ENCODE data around the gene CACFD1. TPM values are rescaled to one million over a fixed set of nuclear protein-coding genes. Genes with fewer than 3 reads are reported as not detected.
A peak's percentile ranks its signal among the peaks of the same experiment; 100 is the strongest.

Gene CACFD1
- polyA plus RNA-seq, 3 donors: 5.0 to 6.7 (median 5.1) TPM

DNA sequence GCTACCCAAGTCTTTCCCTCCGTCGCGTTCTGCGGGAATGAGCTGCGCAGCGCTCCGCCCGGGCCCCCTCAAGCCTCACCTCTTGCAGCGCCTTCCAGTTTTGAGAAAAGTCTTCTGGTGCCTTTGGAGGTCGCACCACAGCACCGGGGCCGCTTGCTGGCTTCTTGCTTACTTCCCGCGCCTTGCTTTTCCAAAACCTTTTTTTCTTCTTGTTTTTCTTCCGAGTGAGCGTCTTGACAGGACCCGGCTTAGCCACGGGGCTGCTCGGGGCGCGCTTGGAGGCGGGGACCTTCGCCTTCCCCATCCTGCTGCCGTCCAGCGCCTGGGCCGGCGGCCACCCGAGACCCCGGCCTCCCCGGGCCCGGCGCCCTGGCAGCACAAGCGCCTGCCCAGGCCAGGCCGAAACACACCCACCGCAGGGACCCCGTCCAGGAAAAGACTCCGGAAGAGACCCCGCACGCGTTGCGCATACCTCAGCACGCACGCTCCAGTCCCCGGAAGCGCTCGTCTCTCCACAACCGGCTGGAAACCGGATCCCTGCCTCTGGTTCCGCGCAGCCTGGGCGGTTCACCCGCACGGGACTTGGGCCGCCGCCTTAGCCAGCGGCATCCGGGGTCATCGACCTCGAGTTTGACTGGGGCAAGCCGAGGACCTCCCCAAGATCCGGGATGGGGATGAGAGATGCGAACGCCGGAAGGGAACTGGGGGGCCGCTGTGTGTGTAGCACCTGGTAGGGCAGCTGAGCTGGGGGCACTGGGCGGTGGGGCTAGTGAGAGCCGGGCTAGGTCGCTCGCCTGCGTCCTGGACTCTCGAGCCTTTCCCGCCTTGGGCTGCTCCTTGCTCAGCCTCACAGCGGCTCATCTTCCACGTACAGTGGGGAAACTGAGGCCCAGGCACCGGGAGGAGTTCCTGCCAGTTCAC lies 42.0 kb upstream of the CACFD1 start, which contains the start of gene REXO4:
REXO4 (minus strand) TSS at position 470 of the 921 bp plus-strand sequence; CDS start at position 304, 166 bp downstream.
- Mint-ChIP-seq H3K4me3 (peak within 1 kb of the TSS; percentile 92 to 96), H3K27ac (peak within 1 kb of the TSS; percentile 73 to 93 (median 86)), H3K9me3 (peaks cover 0 to 8% (median 0%) of the 10 kb centered on the region in 7 donors), H3K4me1 (peaks cover 34% of the 10 kb centered on the region), H3K27me3 (ENCODE audit: low read depth in 3 of 3) (peaks cover 0 to 4% (median 1%) of the 10 kb centered on the region in 3 donors), H3K36me3 (peaks cover 24 to 31% of the 10 kb centered on the region in 2 donors)
- Histone ChIP-seq H3K27me3 (ENCODE audit: control insufficient read depth in 2 of 2, insufficient read depth in 2 of 2, low read length in 2 of 2) (no peaks in the 10 kb centered on the region), H2AFZ (ENCODE audit: insufficient read depth, low read depth, low read length, poor library complexity, severe bottlenecking) (peak within 1 kb of the TSS; percentile 96), H3K79me2 (ENCODE audit: insufficient read depth, low read length) (peaks cover 38% of the 10 kb centered on the region), H3K9ac (ENCODE audit: insufficient read depth, low read length, poor library complexity, severe bottlenecking) (peak within 1 kb of the TSS; percentile 84), H3K4me2 (replicated peaks; ENCODE audit: extremely low read depth, low read length, poor library complexity, severe bottlenecking) (peak within 1 kb of the TSS; percentile 91), H3K9me3 (replicated peaks in 1 of 2; ENCODE audit: control insufficient read depth in 1 of 2, insufficient read depth in 1 of 2, low read length in 2 of 2) (no peaks in the 10 kb centered on the region), H4K20me1 (ENCODE audit: insufficient read depth, low read length) (peaks cover 27% of the 10 kb centered on the region), H3K36me3 (replicated peaks in 1 of 2; ENCODE audit: control insufficient read depth in 1 of 2, insufficient read depth in 2 of 2, low read length in 2 of 2) (peaks cover 19 to 32% of the 10 kb centered on the region in 2 donors), H3K4me1 (ENCODE audit: control insufficient read depth in 1 of 2, insufficient read depth in 2 of 2, low read length in 2 of 2) (peaks cover 21 to 26% of the 10 kb centered on the region in 2 donors), H3K4me3 (replicated peaks in 1 of 3; ENCODE audit: low read depth in 2 of 3, low read length in 3 of 3) (peak within 1 kb of the TSS; percentile 58 to 94 (median 83)), H3K27ac (ENCODE audit: low read depth in 1 of 2, low read length in 2 of 2) (peak within 1 kb of the TSS; percentile 75 to 82)
- peak; percentile 75 to 78 (median 77) for DNase-seq
- WGBS (ENCODE audit: insufficient coverage): under 1% methylated on average over 72 of the region's 75 CpGs
- intact Hi-C loops (cut with micrococcal nuclease): loop anchor here (5.0 kb wide), 2 partner anchors 60 to 80 kb away; partner anchors contain the start of genes SLC2A6 (in 1 of the 2) and SURF6 (in 1 of the 2)
- TF ChIP-seq, protein P1, sequence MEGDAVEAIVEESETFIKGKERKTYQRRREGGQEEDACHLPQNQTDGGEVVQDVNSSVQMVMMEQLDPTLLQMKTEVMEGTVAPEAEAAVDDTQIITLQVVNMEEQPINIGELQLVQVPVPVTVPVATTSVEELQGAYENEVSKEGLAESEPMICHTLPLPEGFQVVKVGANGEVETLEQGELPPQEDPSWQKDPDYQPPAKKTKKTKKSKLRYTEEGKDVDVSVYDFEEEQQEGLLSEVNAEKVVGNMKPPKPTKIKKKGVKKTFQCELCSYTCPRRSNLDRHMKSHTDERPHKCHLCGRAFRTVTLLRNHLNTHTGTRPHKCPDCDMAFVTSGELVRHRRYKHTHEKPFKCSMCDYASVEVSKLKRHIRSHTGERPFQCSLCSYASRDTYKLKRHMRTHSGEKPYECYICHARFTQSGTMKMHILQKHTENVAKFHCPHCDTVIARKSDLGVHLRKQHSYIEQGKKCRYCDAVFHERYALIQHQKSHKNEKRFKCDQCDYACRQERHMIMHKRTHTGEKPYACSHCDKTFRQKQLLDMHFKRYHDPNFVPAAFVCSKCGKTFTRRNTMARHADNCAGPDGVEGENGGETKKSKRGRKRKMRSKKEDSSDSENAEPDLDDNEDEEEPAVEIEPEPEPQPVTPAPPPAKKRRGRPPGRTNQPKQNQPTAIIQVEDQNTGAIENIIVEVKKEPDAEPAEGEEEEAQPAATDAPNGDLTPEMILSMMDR (IDR thresholded peaks at IDR 0.05): no peak

- no peak overlapping the region for H3K27ac ChIP-seq (ENCODE audit: low read depth in 1 of 2, low read length in 2 of 2)
- H3K36me3 ChIP-seq (replicated peaks in 1 of 2; ENCODE audit: control insufficient read depth in 1 of 2, insufficient read depth in 2 of 2, low read length in 2 of 2): peaks cover 7 to 19% of the 10 kb centered on the region in 2 donors
- peaks cover 37% of the 10 kb centered on the region for H3K79me2 ChIP-seq (ENCODE audit: insufficient read depth, low read length)
- no peaks in the 10 kb centered on the region for H3K27me3 ChIP-seq (ENCODE audit: control insufficient read depth in 2 of 2, insufficient read depth in 2 of 2, low read length in 2 of 2)
- H3K4me1 ChIP-seq (ENCODE audit: control insufficient read depth in 1 of 2, insufficient read depth in 2 of 2, low read length in 2 of 2): peaks cover 21 to 26% of the 10 kb centered on the region in 2 donors
- H3K4me2 ChIP-seq (replicated peaks; ENCODE audit: extremely low read depth, low read length, poor library complexity, severe bottlenecking): no peak overlapping the region
- H3K36me3 Mint-ChIP-seq: peaks cover 13 to 19% of the 10 kb centered on the region in 2 donors
- H3K27me3 Mint-ChIP-seq (ENCODE audit: low read depth in 3 of 3): peaks cover 0 to 4% (median 1%) of the 10 kb centered on the region in 3 donors
- TF ChIP-seq, protein P1 (IDR thresholded peaks at IDR 0.05): no peak
- peak overlapping the region in 2 of 7 donors; percentile 20 to 48 for H3K27ac Mint-ChIP-seq
- no peak for DNase-seq
- H3K4me3 ChIP-seq (replicated peaks in 1 of 3; ENCODE audit: low read depth in 2 of 3, low read length in 3 of 3): no peak overlapping the region
- H3K9ac ChIP-seq (ENCODE audit: insufficient read depth, low read length, poor library complexity, severe bottlenecking): no peak overlapping the region
- H4K20me1 ChIP-seq (ENCODE audit: insufficient read depth, low read length): peaks cover 20% of the 10 kb centered on the region
- H3K9me3 ChIP-seq (replicated peaks in 1 of 2; ENCODE audit: control insufficient read depth in 1 of 2, insufficient read depth in 1 of 2, low read length in 2 of 2): no peaks in the 10 kb centered on the region
- H3K4me1 Mint-ChIP-seq: peaks cover 34% of the 10 kb centered on the region
- no peak overlapping the region for H3K4me3 Mint-ChIP-seq
- H2AFZ ChIP-seq (ENCODE audit: insufficient read depth, low read depth, low read length, poor library complexity, severe bottlenecking): no peak overlapping the region
- 97% methylated on average over 12 of the region's 13 CpGs for WGBS (ENCODE audit: insufficient coverage)
- H3K9me3 Mint-ChIP-seq: peaks cover 0 to 8% (median 0%) of the 10 kb centered on the region in 7 donors
- intact Hi-C loops (cut with micrococcal nuclease): loop anchor here (5.0 kb wide), 2 partner anchors 58 to 82 kb away; partner anchors contain the start of genes SLC2A6 (in 1 of the 2) and SURF6 (in 1 of the 2)
Measured at GRCh38 chr9:133419005-133419404, 40.8 kb upstream of the CACFD1 start.
